GOT3 (cell line): ENCODE measurements around the gene PCDH9.

Experiments
- DNase-seq: peaks from one replicate; lab custom pipeline; 2025; ENCODE audit warnings: mixed read lengths; lab: John Stamatoyannopoulos, UW

Gene PCDH9

DNA sequence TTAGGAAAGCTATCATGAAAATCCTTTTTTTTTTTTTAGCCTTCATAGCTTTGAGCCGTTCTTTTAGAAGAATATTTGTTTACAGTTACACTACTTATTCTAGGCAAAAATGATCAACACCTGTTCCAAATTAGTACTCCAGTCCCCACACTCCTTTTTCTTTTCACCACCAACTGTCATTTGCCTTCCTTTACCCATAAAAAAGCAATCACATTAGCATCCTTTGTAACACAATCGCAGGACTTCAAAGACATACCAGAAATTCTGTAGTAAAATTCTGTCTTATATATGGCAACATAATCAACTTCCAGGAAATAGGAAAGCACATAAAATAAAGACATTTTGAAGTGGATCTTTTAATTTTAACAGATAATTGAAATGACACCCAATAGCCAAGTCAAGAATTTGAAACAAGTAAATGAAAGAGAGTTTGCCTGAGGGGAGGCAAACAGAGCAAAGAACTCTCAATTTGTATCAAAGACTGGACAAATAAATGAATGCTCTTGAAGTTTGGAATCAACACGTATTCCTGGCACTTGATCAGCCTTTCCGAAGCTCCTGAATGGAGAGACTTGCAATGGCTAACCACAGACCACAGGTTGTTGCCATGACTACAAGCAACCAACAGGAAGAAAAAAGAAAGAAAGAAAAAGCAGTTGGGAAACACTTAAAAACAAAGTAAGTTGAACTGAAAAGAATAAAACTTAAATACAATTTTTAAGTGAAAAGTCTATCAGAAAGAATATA is 206.8 kb downstream of the PCDH9 start:
- DNase-seq: no peak

DNA sequence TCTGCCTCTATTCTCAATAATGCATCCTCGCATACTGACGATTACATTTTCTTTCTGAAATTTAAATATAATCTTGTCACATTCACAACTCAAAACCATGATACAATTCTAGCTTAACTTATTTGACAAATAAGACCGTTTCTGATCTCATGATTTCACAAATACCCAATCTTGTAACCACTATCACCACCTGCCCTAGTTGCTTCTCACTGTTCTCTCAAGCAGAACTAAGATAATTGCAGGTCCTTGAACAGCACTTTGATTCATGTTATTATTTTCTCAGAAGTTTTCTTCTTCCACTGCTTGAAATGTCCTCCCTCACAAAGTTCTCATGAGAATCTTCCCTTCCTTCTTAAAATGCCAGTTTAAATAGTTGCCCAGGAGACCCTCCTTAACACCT is 211.4 kb downstream of the PCDH9 start:
- no peak for DNase-seq

DNA sequence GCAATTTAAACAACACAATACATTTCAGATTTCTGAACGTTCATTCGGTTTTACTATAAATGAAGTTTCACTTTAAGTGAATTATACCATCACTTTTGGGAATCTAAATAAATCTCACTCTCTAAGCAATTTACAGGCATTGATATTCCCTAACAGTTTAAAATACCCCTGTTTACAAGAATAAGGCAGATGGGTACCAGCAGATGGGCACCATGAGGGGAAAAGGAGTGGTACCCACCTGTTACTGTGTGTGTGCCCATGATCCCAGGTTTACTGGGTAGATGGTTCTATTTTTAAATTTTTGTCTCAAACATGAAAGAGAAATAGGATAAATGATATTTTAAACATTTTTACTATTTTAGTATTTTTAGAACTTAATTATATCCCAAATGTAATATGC is 212.9 kb downstream of the PCDH9 start:
- no peak for DNase-seq

DNA sequence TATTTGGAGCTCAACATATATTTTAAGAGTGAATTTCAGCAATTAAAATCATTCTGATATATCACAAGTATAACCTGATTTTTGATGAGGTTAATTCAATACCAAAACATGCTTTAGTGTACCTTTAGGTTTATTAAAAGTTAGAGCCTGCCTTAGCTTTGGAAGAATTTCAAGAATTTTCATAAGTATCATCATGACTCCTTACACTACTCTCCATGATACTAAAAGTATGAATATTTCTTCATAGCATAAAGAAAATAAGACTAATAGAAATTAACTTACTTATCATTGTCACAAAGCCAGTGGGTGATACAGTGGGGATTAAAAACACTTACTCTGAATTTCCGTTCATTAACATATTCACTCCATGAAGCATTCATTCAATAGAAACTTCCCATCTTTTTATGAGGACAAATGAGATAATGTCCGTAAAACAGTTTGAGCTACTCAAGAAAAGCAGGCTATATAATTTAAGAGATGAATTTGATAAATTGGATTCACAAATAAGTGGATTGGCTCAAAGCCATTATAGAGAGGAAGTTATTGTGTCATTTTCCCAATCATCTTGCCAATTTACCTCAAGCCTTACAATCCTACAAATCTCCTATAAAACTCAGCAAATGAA is 214.0 kb downstream of the PCDH9 start:
- DNase-seq: no peak

DNA sequence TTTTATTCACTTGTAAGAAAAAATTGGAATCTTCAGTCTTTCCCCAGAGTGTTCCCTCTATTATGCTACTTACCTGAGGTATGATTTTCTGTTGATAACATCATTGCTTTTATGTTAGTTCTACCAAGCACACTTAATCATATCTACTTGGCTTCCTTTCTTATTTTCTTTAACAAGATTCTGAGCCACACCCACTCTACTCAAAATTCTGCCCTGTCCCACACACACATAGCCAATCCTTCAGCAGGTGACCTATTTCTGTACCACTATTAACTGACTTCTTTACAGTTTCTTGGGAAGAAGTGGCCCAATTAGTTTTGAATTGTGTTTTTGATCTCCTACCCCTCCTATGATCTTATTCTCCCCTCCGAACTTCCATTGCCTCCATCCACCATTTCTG is 215.7 kb downstream of the PCDH9 start:
- no peak for DNase-seq

DNA sequence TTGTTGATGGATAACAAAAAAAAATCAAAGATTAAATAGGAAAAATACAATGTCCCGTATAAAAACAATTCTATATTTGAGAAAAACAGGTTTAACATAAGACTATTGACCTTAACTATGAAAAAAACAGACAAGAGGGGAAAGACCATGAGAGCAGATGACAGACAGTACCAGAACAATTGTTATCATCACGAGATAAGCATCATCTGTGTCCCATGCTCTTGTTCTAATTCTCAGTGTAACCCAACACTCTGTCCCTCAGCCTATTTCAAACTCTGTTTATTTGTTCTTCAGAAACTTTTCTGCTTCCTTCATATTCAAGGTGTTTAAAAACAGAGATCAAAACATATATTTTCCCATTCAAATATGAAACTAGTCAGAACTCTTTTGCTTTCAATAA is 216.4 kb downstream of the PCDH9 start:
- no peak for DNase-seq

DNA sequence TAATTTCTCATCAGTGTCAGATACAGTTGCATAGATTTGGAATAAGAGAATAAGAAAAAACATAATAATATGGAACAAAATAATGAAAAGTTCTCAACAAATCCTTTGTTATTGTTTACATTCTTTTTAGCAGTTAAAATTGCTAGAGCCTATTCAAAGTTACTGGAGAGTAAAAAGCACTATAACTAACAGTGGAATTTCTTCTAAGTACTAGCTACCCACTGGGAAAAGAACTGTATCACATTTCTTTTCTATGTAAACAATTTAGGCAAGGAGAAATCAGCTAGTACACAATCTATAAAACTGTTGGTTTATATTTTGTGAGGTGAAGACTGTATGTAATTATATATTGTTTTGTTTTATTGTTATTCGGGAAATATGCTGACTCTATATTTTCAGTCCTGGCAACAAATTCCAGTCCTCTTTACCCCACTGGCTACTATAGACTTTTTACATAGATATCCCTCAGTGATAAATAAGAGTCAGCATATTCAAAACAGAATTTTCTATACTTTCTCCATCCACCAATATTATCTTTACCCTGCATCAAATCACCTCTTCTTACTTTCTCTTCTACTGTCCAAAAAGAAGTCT is 222.0 kb downstream of the PCDH9 start:
- DNase-seq: no peak

DNA sequence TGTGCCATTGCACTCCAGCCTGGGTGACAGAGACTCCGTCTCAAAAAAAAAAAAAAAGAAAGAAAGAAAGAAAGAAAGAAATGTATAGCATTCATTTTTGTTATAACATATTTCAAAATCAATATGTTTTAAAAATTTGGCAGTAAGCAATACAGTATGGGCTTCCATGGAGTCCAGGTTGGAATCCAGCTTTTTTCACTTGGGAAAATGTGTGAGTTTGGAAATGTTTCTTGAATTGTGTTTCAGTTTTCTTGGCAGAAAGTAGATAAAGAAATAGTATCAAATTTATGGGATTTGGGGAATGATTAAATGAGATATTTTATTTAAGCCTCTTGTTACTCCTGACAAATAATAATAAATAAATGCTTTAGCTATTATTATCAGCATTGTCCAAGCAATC is 225.6 kb downstream of the PCDH9 start:
- DNase-seq: no peak

DNA sequence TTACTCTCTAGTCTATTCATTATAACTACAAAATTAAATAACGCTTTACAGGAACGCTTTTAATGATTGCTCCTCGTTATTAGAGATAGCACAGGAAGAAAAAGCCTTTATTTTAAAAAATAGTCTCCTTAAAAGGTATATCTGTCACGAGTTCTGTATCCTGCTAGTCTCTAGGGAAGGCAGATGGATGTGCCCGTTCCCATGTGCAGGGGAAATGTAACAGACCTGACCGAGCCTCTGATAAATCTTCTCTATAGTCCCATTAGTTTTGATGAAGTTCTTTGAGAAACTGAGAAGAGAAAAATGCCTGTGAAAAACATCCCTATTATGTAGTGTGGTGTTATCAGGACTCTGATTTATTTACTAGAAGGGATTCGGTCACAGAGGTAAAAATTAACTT is 226.4 kb downstream of the PCDH9 start:
- DNase-seq: no peak

DNA sequence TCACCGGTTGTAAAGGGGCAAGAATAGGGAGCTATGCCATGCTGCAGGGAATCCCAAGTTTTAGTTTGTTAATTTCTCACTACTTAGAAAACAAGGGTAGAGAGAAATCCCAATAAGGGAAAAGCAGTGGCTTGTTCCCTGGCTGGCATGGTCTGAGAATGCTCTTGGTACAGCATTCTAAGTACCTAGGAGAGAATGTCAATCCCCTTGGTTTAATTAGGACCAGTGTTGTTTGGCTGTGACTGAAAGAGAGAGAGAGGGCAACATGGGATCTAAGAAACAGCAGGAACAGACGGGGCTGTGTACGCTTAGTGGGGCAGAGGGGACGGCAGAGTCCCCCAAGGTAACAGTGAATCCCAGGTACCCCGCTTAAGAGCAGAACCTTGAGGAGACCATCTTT is 228.8 kb downstream of the PCDH9 start:
- DNase-seq: no peak

DNA sequence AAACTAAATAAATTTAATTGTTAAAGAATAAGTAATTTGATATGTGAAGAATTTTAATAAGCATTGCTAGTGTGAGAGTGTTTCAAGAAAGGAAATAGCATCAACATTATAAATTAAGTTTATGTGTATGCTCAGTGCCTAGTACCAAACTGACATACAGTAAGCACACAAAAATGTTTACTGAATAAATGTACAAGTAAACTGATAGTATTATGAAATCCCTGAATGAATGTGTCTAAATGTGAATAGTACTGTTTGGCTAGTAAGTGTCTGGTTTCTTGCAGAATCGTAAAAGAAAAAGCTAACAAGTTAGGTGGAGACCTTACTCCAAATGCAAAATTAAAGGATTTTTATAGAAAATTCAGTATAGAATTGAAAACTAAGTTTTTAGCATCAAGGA is 233.6 kb downstream of the PCDH9 start:
- DNase-seq: no peak

DNA sequence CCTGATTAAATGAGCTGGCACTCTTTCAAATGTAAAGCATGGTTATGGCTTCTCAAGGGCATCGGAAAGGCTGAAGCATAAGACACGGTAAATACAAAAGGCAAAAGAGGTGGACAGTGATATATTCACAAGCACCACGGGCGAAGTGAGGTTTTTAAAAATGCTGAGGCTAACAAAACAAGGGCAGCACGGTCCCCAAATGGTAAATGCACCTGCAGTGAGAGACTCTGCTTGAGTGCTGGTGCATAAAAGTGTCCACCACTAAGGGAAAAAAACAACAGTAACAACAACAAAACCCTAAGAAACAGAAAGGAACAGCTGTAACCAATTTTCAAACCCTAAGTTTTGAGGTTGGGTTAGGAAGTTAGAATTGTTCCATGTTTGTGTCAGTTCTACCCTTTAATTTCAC is 234.9 kb downstream of the PCDH9 start:
- DNase-seq: no peak

DNA sequence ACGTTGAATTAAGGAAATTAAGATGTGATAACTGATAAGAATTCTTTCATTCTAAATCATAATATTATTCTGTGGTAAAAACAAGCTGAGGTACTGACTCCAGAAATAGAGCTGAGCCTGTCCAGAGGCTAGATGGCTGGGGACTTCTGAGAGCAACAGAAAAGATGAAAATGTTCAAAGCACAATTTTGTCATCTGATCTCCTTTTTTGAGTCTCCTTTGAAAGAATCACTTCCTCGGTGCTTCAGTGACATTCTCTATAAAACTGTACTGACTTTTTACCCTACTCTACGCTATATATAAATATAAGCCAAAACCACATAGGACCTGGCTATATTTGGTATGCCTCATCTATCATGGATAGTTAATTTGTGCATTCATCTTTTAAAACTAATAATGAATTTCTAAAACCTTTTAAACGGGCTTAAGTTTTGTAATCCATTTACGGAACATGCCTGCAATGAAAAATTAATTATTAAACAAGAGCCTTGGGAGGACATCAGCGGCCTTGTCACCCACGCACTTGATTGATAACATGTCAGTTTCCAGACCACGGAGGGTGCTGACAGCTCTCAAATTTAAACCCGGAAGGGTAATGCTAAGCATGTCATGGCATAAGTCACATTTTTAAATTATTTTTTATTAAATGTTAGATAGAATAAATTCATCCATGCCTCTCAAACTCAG is 235.5 kb downstream of the PCDH9 start:
- no peak for DNase-seq

DNA sequence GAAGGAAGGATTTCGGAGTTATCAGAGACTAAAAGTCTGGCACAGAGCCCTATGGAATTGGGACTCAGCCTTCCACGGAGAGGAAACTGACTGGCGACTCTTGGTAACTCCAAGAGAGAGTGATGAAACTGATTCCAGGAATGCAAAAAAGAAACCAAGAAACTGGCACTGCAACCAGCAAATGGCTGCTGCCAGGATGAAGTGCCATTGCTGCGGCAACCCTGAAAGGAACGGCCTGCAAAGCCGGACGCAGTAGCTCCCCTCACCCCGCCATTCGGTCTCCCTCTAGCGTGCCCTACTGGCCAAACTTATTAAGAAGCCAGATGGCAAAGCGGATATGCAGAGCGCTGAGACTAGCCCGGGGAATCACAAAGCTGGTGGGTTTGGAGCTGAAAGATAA is 236.0 kb downstream of the PCDH9 start:
- DNase-seq: no peak

DNA sequence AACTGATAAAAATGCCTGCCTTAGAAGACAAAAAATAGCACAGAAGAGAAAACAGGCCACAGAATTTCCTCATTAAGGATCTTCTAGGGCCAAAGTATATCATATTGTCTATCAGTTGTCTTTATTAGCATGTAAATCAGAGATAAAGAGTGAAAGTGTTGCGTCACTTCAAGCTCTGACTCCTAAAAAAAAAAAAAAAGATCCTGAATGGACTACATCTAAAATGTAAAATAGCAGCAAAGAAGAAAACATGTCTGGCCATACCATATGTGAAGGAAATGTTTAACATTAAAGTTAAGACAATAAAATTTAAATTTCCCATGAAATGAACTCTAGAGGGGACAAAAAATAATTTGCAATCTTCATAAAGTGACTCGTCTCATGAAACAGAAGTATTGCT is 237.4 kb downstream of the PCDH9 start:
- DNase-seq: no peak

DNA sequence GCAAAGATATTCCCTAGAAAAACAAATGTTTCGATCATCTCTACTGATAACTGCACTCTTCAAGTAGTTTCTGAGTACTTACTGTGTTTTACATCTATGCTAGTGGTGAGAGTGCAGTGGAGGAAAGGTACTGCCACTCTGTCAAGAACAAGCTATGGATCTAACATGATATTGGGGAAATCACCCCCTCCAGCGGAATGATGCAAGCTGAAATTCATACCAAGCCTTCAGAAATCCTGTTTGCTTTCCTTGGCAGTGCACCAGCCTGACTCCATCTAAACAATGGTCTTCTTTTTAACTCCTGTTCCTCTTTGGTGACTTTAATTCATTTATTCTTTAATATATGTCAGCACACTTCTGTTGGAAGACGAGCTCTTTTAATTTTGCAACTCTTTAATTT is 238.0 kb downstream of the PCDH9 start:
- DNase-seq: no peak

DNA sequence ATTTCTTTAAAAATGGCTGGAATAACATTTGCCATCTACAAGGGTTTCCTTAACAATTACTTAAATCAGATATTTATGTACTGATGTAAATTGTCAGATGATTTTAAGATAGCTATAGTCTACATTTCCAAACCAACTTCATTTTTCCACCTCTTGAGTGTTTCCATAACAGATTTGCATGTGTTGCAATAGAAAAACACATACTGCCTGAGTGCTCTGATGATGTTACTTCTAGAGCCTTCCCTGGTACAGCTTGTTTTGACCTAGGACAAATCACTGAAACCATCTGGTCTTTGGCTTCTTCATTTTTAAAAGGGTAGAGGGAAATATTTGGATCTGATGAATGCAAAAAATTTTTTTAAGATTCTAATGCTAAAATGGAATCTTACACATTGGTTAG is 245.9 kb downstream of the PCDH9 start:
- no peak for DNase-seq

DNA sequence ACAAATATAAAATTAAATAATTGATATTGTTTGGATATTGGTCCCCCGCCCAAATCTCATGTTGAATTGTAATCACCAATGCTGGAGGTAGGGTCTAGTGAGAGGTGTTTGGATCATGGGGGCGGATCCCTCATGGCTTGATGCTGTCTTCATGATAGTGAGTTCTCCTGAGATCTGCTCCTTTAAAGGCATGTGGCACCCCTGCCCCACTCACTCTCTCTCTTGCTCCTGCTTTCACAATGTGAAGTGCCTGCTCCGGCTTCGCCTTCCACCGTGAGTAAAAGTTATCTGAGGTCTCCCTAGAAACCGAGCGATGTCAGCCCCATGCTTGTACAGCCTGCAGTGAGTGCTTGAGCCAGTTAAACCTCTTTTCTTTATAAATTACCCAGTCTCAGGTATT is 248.2 kb downstream of the PCDH9 start:
- DNase-seq: no peak

DNA sequence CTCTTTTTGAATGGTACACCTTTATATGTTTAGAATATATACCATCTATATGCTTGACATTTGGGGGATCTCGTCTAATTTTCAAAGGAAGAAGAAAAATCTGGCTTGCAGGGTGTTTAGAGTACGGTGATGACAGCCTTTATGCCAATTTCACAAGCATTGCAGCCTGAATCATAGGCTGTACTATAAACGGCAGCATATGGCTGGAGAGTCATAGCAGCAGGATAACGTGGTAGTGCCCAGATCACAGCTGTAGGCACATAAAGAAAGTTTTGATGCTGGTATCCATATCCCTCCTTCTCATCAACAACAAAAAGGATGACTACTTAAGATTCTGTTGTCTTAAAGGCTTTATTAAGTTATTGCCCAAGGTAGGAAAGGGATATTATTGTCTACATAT is 253.0 kb downstream of the PCDH9 start:
- DNase-seq: no peak

DNA sequence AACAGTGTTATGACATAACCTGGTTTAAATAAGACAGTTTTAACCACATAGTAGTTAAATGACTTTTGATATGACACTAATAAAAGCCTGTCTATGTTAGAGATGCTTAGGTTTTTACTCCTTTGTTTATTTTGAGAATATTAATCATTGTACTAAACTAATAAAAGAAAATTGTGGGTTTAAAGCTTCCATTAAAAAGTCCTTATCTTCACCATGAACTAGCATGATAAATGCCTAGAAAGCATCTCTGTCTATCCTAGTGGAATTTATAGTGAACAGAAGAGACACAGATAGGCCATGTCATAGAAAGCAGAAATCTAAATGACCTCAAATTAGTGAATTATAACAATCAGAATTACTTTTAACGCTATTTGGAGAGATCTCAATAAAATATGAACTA is 255.2 kb downstream of the PCDH9 start:
- no peak for DNase-seq

DNA sequence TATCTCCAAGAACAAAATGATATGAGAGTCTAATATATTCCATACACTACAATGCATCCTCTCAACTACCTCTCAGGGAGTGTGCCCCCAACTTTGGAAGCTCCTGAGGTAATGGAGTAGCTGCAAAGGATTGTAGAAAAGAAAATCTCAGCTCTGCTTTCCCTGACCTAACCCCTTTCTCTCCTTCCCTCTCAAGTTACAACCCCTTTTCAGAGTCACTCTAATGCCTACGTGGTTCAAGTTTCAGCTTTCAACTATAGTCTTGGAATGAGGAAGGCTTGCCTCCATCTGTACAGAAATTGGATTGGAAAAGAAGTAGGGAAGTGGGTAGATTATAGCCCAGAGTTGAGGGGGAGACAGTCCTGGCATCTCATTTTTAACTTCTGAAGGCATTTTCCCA is 256.0 kb downstream of the PCDH9 start:
- DNase-seq: no peak

DNA sequence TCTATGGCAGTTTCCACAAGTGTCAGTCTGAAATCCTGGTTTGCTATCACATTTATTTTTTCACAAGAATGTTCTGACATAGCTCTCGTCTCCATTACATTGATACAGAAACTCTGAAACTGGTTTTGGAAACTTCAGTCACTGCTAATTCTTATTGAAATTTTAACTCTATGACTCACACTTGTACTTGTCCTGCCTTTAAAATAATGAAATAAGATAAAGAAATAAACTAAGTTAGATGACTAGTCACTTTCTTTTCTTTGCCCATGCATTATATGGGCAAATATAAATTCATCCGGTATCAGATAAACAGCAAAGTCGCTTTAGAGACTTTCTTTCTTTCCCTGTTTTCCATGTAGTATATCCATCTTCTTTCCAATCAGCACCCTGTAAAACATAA is 257.5 kb downstream of the PCDH9 start:
- DNase-seq: no peak

DNA sequence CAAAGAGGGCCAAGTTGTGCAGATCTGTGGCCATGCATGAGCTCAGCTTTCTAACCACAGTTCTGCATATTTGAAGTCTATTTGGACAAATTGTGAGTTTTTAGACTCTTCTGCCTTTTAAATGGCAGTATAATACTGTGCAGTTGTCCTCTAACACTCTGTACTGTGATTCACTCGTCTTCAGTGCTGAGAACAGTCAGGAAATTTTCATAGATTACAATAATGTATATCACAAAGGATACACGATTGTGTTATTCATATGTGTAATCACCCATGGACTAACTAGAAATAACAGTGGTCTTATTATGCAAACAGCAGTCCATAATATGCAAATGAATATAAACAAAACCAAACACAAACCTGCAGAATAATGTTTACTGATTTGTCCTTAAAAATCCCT is 259.1 kb downstream of the PCDH9 start:
- DNase-seq: no peak
